T follicular helper cell (primary cell): ENCODE data around the gene RIPOR1.
"Not testable (repeated sequence)": the region's sequence is repeated elsewhere in the genome, so short reads cannot be mapped to it uniquely, and the experiment has no call there.

Experiments used
- DNase-seq: peaks from one replicate; pipeline ENCODE4 v3.0.0-alpha.2; 2020; ENCODE audit warnings: low read depth

Gene RIPOR1

GRCh38 chr16:67517661-67518423 lies 10.8 kb upstream of the RIPOR1 start:
- DNase-seq = no peak

GRCh38 chr16:67518676-67519075 lies 10.0 kb upstream of the RIPOR1 start:
- no peak for DNase-seq

GRCh38 chr16:67519242-67519641 lies 9.4 kb upstream of the RIPOR1 start:
- no peak for DNase-seq

GRCh38 chr16:67521095-67521804 lies 7.4 kb upstream of the RIPOR1 start:
- peak; percentile 96 for DNase-seq

- DNase-seq = no peak
These were observed 3.3 kb upstream of the RIPOR1 start for GRCh38 chr16:67525176-67525860.

GRCh38 chr16:67526149-67526791 lies 2.4 kb upstream of the RIPOR1 start:
- DNase-seq = no peak

- no peak for DNase-seq
These were observed 397 bp downstream of the RIPOR1 start for GRCh38 chr16:67528870-67529581.

GRCh38 chr16:67529582-67530012 lies 968 bp downstream of the RIPOR1 start:
- DNase-seq = no peak

GRCh38 chr16:67530013-67530939 lies 1.6 kb downstream of the RIPOR1 start:
- no peak for DNase-seq

- no peak for DNase-seq
These were observed 2.6 kb downstream of the RIPOR1 start for GRCh38 chr16:67531247-67531646.

- no peak for DNase-seq
These were observed 4.5 kb downstream of the RIPOR1 start for GRCh38 chr16:67533024-67533560.

GRCh38 chr16:67533987-67534386 lies 5.4 kb downstream of the RIPOR1 start:
- not testable (repeated sequence) for DNase-seq

- DNase-seq = no peak
These were observed 5.8 kb downstream of the RIPOR1 start for GRCh38 chr16:67534431-67534830.

GRCh38 chr16:67535201-67535600 lies 6.6 kb downstream of the RIPOR1 start:
- no peak for DNase-seq

- peak; percentile 48 for DNase-seq
These were observed 8.6 kb downstream of the RIPOR1 start for GRCh38 chr16:67537270-67537635.

- peak; percentile 65 for DNase-seq
These were observed 9.3 kb downstream of the RIPOR1 start for GRCh38 chr16:67537636-67538591.

GRCh38 chr16:67538666-67539101 lies 10.1 kb downstream of the RIPOR1 start:
- no peak for DNase-seq

GRCh38 chr16:67539271-67539670 lies 10.6 kb downstream of the RIPOR1 start:
- no peak for DNase-seq
